WTC11 (cell line): ENCODE data around the gene ESYT2.

Experiments used
- CTCF ChIP-seq: fragments of 200-600 bp; IDR thresholded peaks from 2 replicates; pipeline ENCODE4 v1.8.0; 2022; ENCODE audit warnings: antibody characterized with exemption
- SP1 ChIP-seq: sonication (generic); formaldehyde crosslinking; conservative IDR thresholded peaks from 2 replicates; pipeline ENCODE4 v1.8.1; 2022; ENCODE audit warnings: missing genetic modification reagents
- ZNF232 ChIP-seq: sonication (generic); formaldehyde crosslinking; IDR thresholded peaks from 2 replicates; pipeline ENCODE4 v1.8.0; 2022; ENCODE audit warnings: mild to moderate bottlenecking, missing genetic modification reagents

DNA sequence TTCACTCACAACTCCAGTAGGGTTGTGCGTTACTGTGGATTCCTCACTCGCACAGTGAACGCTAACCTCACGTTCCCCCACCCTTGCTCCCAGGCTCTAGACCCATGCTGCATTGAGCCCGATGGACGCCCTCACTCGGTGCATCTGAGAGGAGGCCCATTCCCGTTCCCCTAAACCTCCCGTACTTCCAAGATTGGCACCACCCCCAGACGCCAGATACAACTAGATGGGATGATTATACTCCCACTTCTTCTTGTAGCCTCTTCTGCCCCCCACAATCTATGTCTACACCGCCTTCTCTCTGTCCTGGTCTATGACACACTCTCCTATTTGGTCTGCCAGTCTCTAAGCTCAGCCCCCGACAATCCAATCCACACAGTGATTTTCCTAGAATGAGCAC is 67.4 kb downstream of the ESYT2 start:
- no peak for TF ChIP-seq CTCF
- TF ChIP-seq ZNF232 (CRISPR knock-in tag), result no peak
- TF ChIP-seq SP1 (CRISPR knock-in tag), result no peak
